ENCODE data around the gene ZNF444.
"Not testable (repeated sequence)": the region's sequence is repeated elsewhere in the genome, so short reads cannot be mapped to it uniquely, and the experiment has no call there.

ZNF444 gene

DNA sequence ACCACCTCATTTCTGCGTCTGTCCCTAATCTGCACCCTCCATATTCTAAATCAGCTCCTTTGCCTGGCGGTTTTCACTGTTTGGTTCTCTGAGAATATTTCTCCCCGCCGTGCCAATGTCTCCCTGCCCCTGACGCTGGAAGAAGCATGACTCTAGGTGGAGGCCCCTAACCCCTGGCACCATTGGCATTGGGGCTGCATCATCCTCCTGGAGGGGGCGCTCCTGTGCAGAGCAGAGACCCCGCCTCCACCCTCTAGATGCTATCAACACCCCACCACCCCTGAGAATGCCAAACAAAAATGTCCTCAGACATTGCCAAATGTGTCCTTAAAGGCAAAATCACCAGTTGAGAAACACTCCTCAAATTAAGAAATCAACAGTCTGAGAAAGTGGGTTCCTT lies 50.0 kb downstream of the ZNF444 start:
- DNase-seq: no peak

- DNase-seq: no peak
These were observed 50.6 kb downstream of the ZNF444 start for GRCh38 chr19:56191711-56192110.

DNA sequence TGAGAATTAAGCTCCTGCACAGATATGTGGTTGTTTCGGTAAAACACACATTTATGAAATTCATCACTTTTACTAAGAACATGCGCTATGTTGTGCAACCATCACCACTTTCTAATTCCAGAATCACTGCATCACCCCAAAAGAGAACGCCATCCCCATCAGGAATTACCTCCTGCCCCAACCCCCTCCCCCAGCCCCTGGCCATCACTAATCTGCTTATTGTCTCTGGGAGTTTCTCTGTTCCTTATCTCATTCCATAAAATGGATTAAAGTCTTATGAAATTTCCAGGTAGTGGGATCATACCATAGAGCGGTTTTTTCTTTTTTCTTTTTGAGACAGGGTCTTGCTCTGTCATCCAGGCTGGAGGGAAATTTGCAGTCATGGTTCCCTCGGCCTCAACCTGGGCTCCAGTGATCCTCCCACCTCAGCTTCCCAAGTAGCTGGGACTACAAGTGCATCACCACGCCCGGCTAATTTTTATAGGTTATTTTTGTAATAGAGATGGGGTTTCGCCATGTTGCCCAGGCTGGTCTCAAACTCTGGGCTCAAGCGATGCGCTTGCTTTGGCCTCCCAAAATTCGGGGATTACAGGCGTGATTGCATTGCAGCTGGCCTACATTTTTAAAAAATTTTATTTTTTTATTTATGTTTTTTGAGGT lies 53.0 kb downstream of the ZNF444 start:
- DNase-seq: no peak

DNA sequence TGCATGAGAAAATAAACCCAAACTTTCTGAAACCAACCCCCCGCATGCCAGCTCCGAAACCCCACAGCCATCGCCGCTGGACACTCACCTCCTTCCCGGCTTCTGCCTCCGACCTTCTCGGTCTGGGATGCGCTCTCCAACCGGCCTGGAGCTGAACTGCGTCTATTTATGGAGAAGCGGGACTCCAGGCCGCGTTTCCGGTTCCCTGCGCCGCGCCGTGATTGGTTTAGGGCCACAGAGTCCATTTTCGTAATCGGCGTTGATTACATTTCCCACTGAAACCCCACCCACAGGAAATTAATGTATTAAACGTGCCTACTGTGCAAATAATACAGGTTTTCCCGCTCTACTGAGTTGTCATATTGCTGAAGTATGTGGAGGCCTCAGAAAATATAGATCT lies 56.6 kb downstream of the ZNF444 start, which contains the start of gene ZSCAN5B:
Gene ZSCAN5B (minus strand): TSS at position 138 of the 400 bp plus-strand sequence. CDS start 4,731 bp downstream, outside the sequence.
- DNase-seq: not testable (repeated sequence)

GRCh38 chr19:56199687-56200086 lies 58.6 kb downstream of the ZNF444 start:
- DNase-seq: no peak

- DNase-seq: no peak
These were observed 60.9 kb downstream of the ZNF444 start, which contains the start of gene ZSCAN5C for GRCh38 chr19:56201973-56202372. TSS of gene ZSCAN5C (plus strand) at chr19:56202273. CDS start at chr19:56205914, 3,641 bp downstream.

- not testable (repeated sequence) for DNase-seq
These were observed 66.5 kb downstream of the ZNF444 start for GRCh38 chr19:56207581-56207980.

GRCh38 chr19:56209091-56209490 lies 68.0 kb downstream of the ZNF444 start:
- no peak for DNase-seq

DNA sequence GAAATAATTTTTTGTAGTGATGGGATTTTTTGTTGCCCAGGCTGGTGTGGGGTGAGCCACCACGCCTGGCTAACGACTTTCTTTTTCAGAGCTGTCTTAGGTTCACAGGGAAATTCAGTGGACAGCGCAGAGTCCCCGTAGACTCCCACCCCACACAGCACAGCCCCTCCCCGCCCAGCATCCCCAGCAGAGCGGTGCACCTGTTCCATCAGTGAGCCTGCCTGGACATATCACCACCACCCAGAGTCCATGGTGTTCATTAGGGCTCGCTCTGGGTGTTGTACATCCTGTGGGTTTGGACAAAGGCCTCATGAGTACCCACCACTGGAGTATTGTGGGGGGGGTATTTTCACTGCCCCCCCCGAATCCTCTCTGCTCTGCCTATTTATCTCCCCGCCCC lies 68.9 kb downstream of the ZNF444 start:
- DNase-seq: not testable (repeated sequence)

All from inflammatory macrophage treated with lipopolysaccharide for 1 hour (primary cell).